PC-9 (cell line): ENCODE data around the gene ME3.

Source experiments
- CTCF ChIP-seq: fragments of 200-600 bp; sonication (generic); conservative IDR thresholded peaks from 2 replicates; pipeline ENCODE4 v1.6.1; 2017; ENCODE audit warnings: mixed run types, antibody characterized with exemption, mild to moderate bottlenecking, moderate library complexity
- EZH2 ChIP-seq: fragments of 200-600 bp; sonication (generic); IDR thresholded peaks from 2 replicates; pipeline ENCODE4 v1.8.0; 2017; ENCODE audit warnings: antibody characterized with exemption, low read depth

GRCh38 chr11:86537541-86538222, 134.7 kb downstream of the ME3 start:
- TF ChIP-seq CTCF (no peak), EZH2 (no peak)
